Activated T-helper 1 cell treated with anti-CD3 and anti-CD28 coated beads, Interleukin-12 subunit alpha, Interleukin-12 subunit beta, Interleukin-2, Interleukin-4 antibody, amounts not matched to agents 30 ng/mL and 10 ng/mL and 1 ng/mL, durations not matched to agents 14 hours and 24 hours and 36 hours (primary cell): ENCODE data around the gene LUC7L3. TPM values are rescaled to one million over a fixed set of nuclear protein-coding genes. Genes with fewer than 3 reads are reported as not detected.

ENCODE experiments used
- DNase-seq: peaks from one replicate; pipeline ENCODE4 v3.0.0; 2021; ENCODE audit warnings: low spot score
- H3K27ac Mint-ChIP-seq: one replicate; pipeline ENCODE4 v1.8.0; 2021; ENCODE audit warnings: mild to moderate bottlenecking, mixed read lengths
- H3K27me3 Mint-ChIP-seq: one replicate; pipeline ENCODE4 v1.8.0; 2022; ENCODE audit warnings: mild to moderate bottlenecking, moderate library complexity, mixed read lengths; ENCODE audit not compliant: insufficient read depth
- H3K36me3 Mint-ChIP-seq: one replicate; pipeline ENCODE4 v1.8.0; 2021; ENCODE audit warnings: low read depth, mixed read lengths
- H3K4me1 Mint-ChIP-seq: one replicate; pipeline ENCODE4 v1.8.0; 2021; ENCODE audit warnings: low read depth, mixed read lengths
- H3K4me3 Mint-ChIP-seq: one replicate; pipeline ENCODE4 v1.8.0; 2021; ENCODE audit warnings: mild to moderate bottlenecking, moderate library complexity, mixed read lengths
- H3K9me3 Mint-ChIP-seq: one replicate; pipeline ENCODE4 v1.8.0; 2021; ENCODE audit warnings: mixed read lengths
- intact Hi-C: fragments of 100-400 bp; cut with micrococcal nuclease; formaldehyde crosslinking; loops from one replicate; pipeline ENCODE4 v1.15.1; 2024
- total RNA-seq: library from RNA; stranded (reverse); gene quantifications from 2 replicates; pipeline ENCODE4 v1.2.3, GENCODE V29; 2022

LUC7L3 gene
- total RNA-seq, 1 donor from 2014 or later: 123 TPM

- peaks cover 42% of the 10 kb centered on the region for H3K4me1 Mint-ChIP-seq
- H3K27ac Mint-ChIP-seq: no peak overlapping the region
- intact Hi-C loops: no loop called here
- H3K9me3 Mint-ChIP-seq: no peaks in the 10 kb centered on the region
- peaks cover 2% of the 10 kb centered on the region for H3K36me3 Mint-ChIP-seq
- no peak for DNase-seq
- no peaks in the 10 kb centered on the region for H3K27me3 Mint-ChIP-seq
- no peak overlapping the region for H3K4me3 Mint-ChIP-seq
Observed at GRCh38 chr17:50728112-50728429, 8.7 kb downstream of the LUC7L3 start.

- Mint-ChIP-seq H3K36me3 (peaks cover 2% of the 10 kb centered on the region), H3K4me1 (peaks cover 41% of the 10 kb centered on the region), H3K27me3 (no peaks in the 10 kb centered on the region), H3K27ac (peak overlapping the region; percentile 61), H3K4me3 (no peak overlapping the region), H3K9me3 (no peaks in the 10 kb centered on the region)
- no peak for DNase-seq
- intact Hi-C loops: no loop called here
Observed at GRCh38 chr17:50728881-50729765, 9.7 kb downstream of the LUC7L3 start.

DNA sequence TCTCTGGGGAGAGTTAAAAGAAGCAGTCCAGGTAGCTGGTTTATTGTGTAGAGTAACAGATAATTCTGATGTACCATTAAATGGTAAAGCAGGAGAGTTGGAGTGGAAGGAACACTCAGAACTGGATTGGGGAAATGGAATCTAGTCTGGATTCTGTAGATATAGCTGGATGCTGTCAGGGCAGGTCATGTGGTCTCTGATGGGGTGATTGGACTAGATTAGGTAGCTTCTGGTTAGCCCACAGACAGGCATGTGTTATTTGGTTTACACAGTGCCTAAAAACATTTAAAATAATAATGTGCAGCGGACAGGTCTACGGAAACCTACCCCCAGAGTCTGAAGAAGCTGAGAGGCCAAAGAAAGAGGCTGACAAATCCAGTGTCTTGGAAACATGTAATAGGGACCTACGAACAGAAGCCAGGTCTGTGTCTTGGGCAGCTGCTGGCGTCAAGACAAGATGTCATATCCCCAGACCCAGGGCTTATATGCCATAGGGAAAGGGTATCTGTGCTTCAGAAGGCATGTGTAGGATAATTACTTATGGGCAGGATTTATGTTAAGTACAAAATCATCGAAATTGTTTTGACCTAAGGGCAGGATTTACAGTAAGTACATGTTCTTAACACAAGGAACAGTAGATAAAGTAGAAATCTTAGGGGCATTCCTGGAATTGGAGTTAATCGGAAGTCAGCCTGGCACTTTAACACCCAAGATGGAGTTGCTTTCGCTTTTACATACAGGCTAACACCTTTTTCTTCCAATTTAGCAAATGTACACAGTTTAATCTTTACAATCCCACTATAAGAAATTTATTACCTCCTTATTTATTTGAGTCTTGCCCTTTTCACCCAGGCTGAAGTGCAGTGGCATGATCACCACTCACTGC lies 12.4 kb downstream of the LUC7L3 start:
- peaks cover 2% of the 10 kb centered on the region for H3K36me3 Mint-ChIP-seq
- H3K4me1 Mint-ChIP-seq: peaks cover 56% of the 10 kb centered on the region
- H3K27ac Mint-ChIP-seq: peak overlapping the region; percentile 9
- H3K9me3 Mint-ChIP-seq: no peaks in the 10 kb centered on the region
- no peak for DNase-seq
- H3K4me3 Mint-ChIP-seq: no peak overlapping the region
- H3K27me3 Mint-ChIP-seq: no peaks in the 10 kb centered on the region
- intact Hi-C loops: no loop called here

- H3K27ac Mint-ChIP-seq: no peak overlapping the region
- no peaks in the 10 kb centered on the region for H3K27me3 Mint-ChIP-seq
- no peak overlapping the region for H3K4me3 Mint-ChIP-seq
- H3K9me3 Mint-ChIP-seq: no peaks in the 10 kb centered on the region
- H3K4me1 Mint-ChIP-seq: peaks cover 50% of the 10 kb centered on the region
- no peak for DNase-seq
- peaks cover 22% of the 10 kb centered on the region for H3K36me3 Mint-ChIP-seq
- intact Hi-C loops: loop anchor here (5.0 kb wide), 1 partner anchor 988 kb away; no protein-coding TSS in a partner anchor
Observed at GRCh38 chr17:50735287-50735686, 15.9 kb downstream of the LUC7L3 start.

DNA sequence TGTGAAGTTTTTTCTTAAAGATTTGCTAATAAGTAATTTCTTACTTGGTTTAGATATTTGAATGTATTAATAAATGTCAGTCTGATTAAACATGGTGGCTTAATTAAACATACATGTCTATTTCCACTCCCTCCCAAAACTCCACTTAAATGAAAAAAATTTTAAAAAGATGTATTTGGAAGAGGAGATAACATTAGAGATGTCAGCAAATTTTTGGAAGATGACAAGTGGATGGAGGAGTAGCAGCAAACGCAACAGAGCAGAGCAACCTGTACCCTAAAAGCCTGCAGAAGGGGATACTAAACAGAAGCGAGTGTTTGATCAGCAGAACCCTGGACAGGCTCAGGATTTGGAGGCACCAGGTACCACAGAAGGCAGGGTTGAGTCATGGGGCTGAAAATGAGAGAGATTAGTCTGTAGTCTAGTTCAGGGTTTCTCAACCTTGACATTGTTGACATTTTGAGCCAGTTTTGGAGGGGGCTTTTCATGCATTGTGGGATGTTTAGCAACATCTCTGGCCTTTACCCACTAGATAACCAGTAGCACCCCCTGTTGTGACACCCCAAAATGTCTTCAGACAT lies 17.8 kb downstream of the LUC7L3 start:
- H3K27me3 Mint-ChIP-seq: no peaks in the 10 kb centered on the region
- no peaks in the 10 kb centered on the region for H3K9me3 Mint-ChIP-seq
- DNase-seq: no peak
- H3K36me3 Mint-ChIP-seq: peaks cover 35% of the 10 kb centered on the region
- no peak overlapping the region for H3K27ac Mint-ChIP-seq
- peaks cover 38% of the 10 kb centered on the region for H3K4me1 Mint-ChIP-seq
- intact Hi-C loops: loop anchor here (5.0 kb wide), 1 partner anchor 990 kb away; no protein-coding TSS in a partner anchor
- no peak overlapping the region for H3K4me3 Mint-ChIP-seq

GRCh38 chr17:50739098-50739497 lies 19.7 kb downstream of the LUC7L3 start:
- intact Hi-C loops: loop anchor here (5.0 kb wide), 1 partner anchor 992 kb away; no protein-coding TSS in a partner anchor
- Mint-ChIP-seq H3K9me3 (no peaks in the 10 kb centered on the region), H3K36me3 (peaks cover 48% of the 10 kb centered on the region), H3K4me1 (peaks cover 32% of the 10 kb centered on the region), H3K4me3 (no peak overlapping the region), H3K27me3 (no peaks in the 10 kb centered on the region), H3K27ac (no peak overlapping the region)
- no peak for DNase-seq

- intact Hi-C loops: no loop called here
- peaks cover 6% of the 10 kb centered on the region for H3K4me1 Mint-ChIP-seq
Observed at GRCh38 chr17:50745631-50746030, 26.2 kb downstream of the LUC7L3 start.

GRCh38 chr17:50749245-50749644 lies 29.8 kb downstream of the LUC7L3 start:
- H3K9me3 Mint-ChIP-seq: no peaks in the 10 kb centered on the region
- H3K27ac Mint-ChIP-seq: no peak overlapping the region
- peaks cover 62% of the 10 kb centered on the region for H3K36me3 Mint-ChIP-seq
- intact Hi-C loops: no loop called here
- H3K4me1 Mint-ChIP-seq: peaks cover 6% of the 10 kb centered on the region
- no peak overlapping the region for H3K4me3 Mint-ChIP-seq
- no peak for DNase-seq
- H3K27me3 Mint-ChIP-seq: no peaks in the 10 kb centered on the region

More at GRCh38 chr17:50745631-50746030, 26.2 kb downstream of the LUC7L3 start:
- DNase-seq: no peak
- no peaks in the 10 kb centered on the region for H3K9me3 Mint-ChIP-seq
- no peaks in the 10 kb centered on the region for H3K27me3 Mint-ChIP-seq
- peaks cover 67% of the 10 kb centered on the region for H3K36me3 Mint-ChIP-seq
- H3K27ac Mint-ChIP-seq: no peak overlapping the region
- no peak overlapping the region for H3K4me3 Mint-ChIP-seq

GRCh38 chr17:50754521-50754920 lies 35.1 kb downstream of the LUC7L3 start:
- Mint-ChIP-seq H3K9me3 (no peaks in the 10 kb centered on the region), H3K36me3 (peaks cover 44% of the 10 kb centered on the region), H3K4me3 (no peak overlapping the region), H3K27ac (no peak overlapping the region), H3K4me1 (peaks cover under 1% of the 10 kb centered on the region), H3K27me3 (no peaks in the 10 kb centered on the region)
- intact Hi-C loops: no loop called here
- no peak for DNase-seq

DNA sequence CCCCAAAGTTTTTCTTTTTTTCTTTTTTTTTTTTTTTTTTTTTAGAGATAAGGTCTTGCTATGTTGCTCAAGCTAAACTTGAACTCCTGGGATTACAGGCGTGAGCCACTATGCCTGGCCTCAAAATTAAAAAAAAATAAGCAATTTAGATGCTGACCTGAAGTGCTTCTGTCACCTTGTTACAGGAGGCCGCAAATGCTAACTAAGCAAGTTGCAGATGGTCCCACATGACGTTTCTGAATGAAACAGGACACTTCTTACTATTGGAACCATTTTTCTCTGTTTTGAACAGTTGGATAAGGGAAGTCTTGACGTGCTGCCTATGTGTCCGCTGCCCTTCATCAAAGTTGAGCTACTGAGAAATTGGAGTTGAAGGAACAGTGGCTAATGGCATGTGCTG lies 39.1 kb downstream of the LUC7L3 start:
- Mint-ChIP-seq H3K9me3 (no peaks in the 10 kb centered on the region), H3K36me3 (peaks cover 15% of the 10 kb centered on the region), H3K27ac (no peak overlapping the region), H3K4me1 (no peaks in the 10 kb centered on the region), H3K4me3 (no peak overlapping the region), H3K27me3 (peaks cover 10% of the 10 kb centered on the region)
- intact Hi-C loops: no loop called here
- DNase-seq: no peak

DNA sequence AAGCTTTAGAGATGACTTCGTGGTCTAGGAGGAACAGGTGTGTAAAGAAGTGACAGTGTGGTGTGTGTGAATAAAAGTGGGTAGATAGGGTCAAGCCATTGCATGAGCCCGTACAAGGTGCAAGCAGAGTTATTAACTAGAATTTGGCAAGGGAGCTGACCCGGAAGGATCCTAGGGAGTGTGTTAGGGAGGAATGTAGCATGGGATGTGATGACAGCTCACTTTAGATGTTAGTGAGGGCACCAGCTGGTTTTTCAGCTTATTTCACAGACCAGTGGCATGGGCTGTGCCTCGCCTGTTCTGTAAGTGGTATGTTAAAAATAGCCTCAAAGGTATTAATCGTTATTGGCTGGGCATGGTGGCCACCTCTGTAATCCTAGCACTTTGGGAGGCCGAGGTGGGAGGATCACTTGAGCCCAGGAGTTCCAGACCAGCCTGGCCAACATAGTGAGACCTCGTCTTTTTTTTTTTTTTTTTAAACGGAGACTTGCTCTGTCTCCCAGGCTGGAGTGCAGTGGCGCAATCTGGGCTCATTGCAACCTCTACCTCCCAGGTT lies 39.7 kb downstream of the LUC7L3 start:
- peaks cover 11% of the 10 kb centered on the region for H3K36me3 Mint-ChIP-seq
- no peak overlapping the region for H3K27ac Mint-ChIP-seq
- H3K4me1 Mint-ChIP-seq: no peaks in the 10 kb centered on the region
- no peak for DNase-seq
- H3K9me3 Mint-ChIP-seq: no peaks in the 10 kb centered on the region
- H3K4me3 Mint-ChIP-seq: no peak overlapping the region
- H3K27me3 Mint-ChIP-seq: peaks cover 10% of the 10 kb centered on the region
- intact Hi-C loops: no loop called here

DNA sequence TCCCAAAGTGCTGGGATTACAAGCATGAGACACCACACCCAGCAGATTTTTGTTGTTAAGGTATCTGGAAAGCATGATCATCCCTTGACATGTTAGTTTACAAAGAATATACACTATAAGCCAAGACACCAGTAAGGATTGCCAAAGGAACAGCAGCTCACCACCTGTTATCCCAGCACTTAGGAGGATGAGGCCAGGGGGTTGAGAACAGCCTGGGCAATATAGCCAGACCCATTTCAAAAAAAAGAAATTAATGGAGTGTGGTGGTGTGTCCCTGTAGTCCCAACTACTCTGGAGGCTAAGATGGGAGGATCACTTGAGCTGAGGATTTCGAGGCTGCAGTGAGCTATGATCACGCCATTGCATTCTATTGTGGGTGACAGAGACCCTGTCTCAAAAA lies 42.8 kb downstream of the LUC7L3 start:
- Mint-ChIP-seq H3K4me1 (no peaks in the 10 kb centered on the region), H3K9me3 (no peaks in the 10 kb centered on the region), H3K4me3 (no peak overlapping the region), H3K27me3 (peaks cover 14% of the 10 kb centered on the region), H3K36me3 (no peaks in the 10 kb centered on the region), H3K27ac (no peak overlapping the region)
- no peak for DNase-seq
- intact Hi-C loops: no loop called here
